Activated naive CD8-positive, alpha-beta T cell treated with anti-CD3 and anti-CD28 coated beads, Interleukin-2, amount 10 ng/mL, durations not matched to agents 7 days and 5 days (primary cell): ENCODE results near the gene MECR. TPM values are rescaled to one million over a fixed set of nuclear protein-coding genes. Genes with fewer than 3 reads are reported as not detected.

Experiments
- ATAC-seq: fragments of 150-1000 bp; cut with Tn5 transposase; one replicate; pipeline ENCODE4 v1.10.0; 2021; ENCODE audit warnings: low read depth, moderate library complexity
- POLR2A ChIA-PET: fragments of 350-600 bp; sonication (Branson Sonifier 250); formaldehyde crosslinking; loops from one replicate; lab custom pipeline; 2021; ENCODE audit warnings: antibody characterized with exemption; lab: Charles Lee
- DNase-seq: peaks from one replicate; pipeline ENCODE4 v3.0.0; 2021
- H3K27ac Mint-ChIP-seq: one replicate; pipeline ENCODE4 v1.8.0; 2022; ENCODE audit warnings: mild to moderate bottlenecking, mixed read lengths
- H3K27me3 Mint-ChIP-seq: one replicate; pipeline ENCODE4 v1.8.0; 2022; ENCODE audit warnings: mild to moderate bottlenecking, moderate library complexity, mixed read lengths
- H3K36me3 Mint-ChIP-seq: one replicate; pipeline ENCODE4 v1.8.0; 2021; ENCODE audit warnings: mild to moderate bottlenecking, mixed read lengths
- H3K4me1 Mint-ChIP-seq: one replicate; pipeline ENCODE4 v1.8.0; 2021; ENCODE audit warnings: mixed read lengths
- H3K4me3 Mint-ChIP-seq: one replicate; pipeline ENCODE4 v1.8.0; 2022; ENCODE audit warnings: mild to moderate bottlenecking, moderate library complexity, mixed read lengths
- H3K9me3 Mint-ChIP-seq: one replicate; pipeline ENCODE4 v1.8.0; 2021; ENCODE audit warnings: mixed read lengths
- total RNA-seq, 2 experiments: library from RNA; stranded (reverse); gene quantifications; one replicate each; pipeline ENCODE4 v1.2.3, GENCODE V29; 2021

MECR gene
- total RNA-seq, 2 experiments from 2014 or later = 17.0 to 17.1 TPM

- H3K27ac Mint-ChIP-seq = peak overlapping the region; percentile 96
- peak overlapping the region; percentile 95 for H3K4me3 Mint-ChIP-seq
- H3K9me3 Mint-ChIP-seq = no peaks in the 10 kb centered on the region
- DNase-seq (no peak), ATAC-seq (no peak)
- POLR2A ChIA-PET = interaction anchor here (0.6 to 4.0 kb wide), 23 partner anchors 10 to 1408 kb away, joined by 3 to 45 read pairs (median 7); partner anchors contain the start of genes EPB41, GMEB1, RNU11 and STX12
- no peaks in the 10 kb centered on the region for H3K27me3 Mint-ChIP-seq
- H3K36me3 Mint-ChIP-seq = peaks cover 35% of the 10 kb centered on the region
- H3K4me1 Mint-ChIP-seq = peaks cover 50% of the 10 kb centered on the region
Measured at GRCh38 chr1:29180497-29181412, 50.0 kb downstream of the MECR start.

GRCh38 chr1:29179641-29180184, 51.0 kb downstream of the MECR start:
- H3K4me1 Mint-ChIP-seq = peaks cover 50% of the 10 kb centered on the region
- H3K36me3 Mint-ChIP-seq = peaks cover 35% of the 10 kb centered on the region
- H3K27me3 Mint-ChIP-seq = no peaks in the 10 kb centered on the region
- no peaks in the 10 kb centered on the region for H3K9me3 Mint-ChIP-seq
- POLR2A ChIA-PET = interaction anchor here (1.3 to 4.0 kb wide), 3 partner anchors 13 to 531 kb away, joined by 3 to 25 read pairs (median 18); no protein-coding TSS in a partner anchor
- peak overlapping the region; percentile 95 for H3K4me3 Mint-ChIP-seq
- H3K27ac Mint-ChIP-seq = peak overlapping the region; percentile 96
- DNase-seq (no peak), ATAC-seq (no peak)

GRCh38 chr1:29177022-29177705, 53.6 kb downstream of the MECR start:
- H3K27ac Mint-ChIP-seq = peak overlapping the region; percentile 32
- POLR2A ChIA-PET = interaction anchor here (1.0 kb wide), 1 partner anchor 11 kb away, joined by 3 read pairs; no protein-coding TSS in a partner anchor
- peaks cover 51% of the 10 kb centered on the region for H3K4me1 Mint-ChIP-seq
- peaks cover 2% of the 10 kb centered on the region for H3K9me3 Mint-ChIP-seq
- no peaks in the 10 kb centered on the region for H3K27me3 Mint-ChIP-seq
- DNase-seq = no peak
- ATAC-seq = no peak
- H3K36me3 Mint-ChIP-seq = peaks cover 47% of the 10 kb centered on the region
- peak overlapping the region; percentile 12 for H3K4me3 Mint-ChIP-seq

- DNase-seq = no peak
- no peak for ATAC-seq
- peaks cover 52% of the 10 kb centered on the region for H3K4me1 Mint-ChIP-seq
- no peak overlapping the region for H3K27ac Mint-ChIP-seq
- H3K36me3 Mint-ChIP-seq = peaks cover 50% of the 10 kb centered on the region
- H3K4me3 Mint-ChIP-seq = no peak overlapping the region
- H3K9me3 Mint-ChIP-seq = peaks cover 2% of the 10 kb centered on the region
- no peaks in the 10 kb centered on the region for H3K27me3 Mint-ChIP-seq
- POLR2A ChIA-PET = interaction anchor here (1.0 kb wide), 1 partner anchor 10 kb away, joined by 3 read pairs; no protein-coding TSS in a partner anchor
Measured at GRCh38 chr1:29176576-29176975, 54.2 kb downstream of the MECR start.

- no peak for ATAC-seq
- no peaks in the 10 kb centered on the region for H3K27me3 Mint-ChIP-seq
- POLR2A ChIA-PET = interaction anchor here (4.0 kb wide), 1 partner anchor 9 kb away, joined by 45 read pairs; the partner anchor contains the start of gene SRSF4
- DNase-seq = no peak
- peaks cover 44% of the 10 kb centered on the region for H3K36me3 Mint-ChIP-seq
- H3K27ac Mint-ChIP-seq = no peak overlapping the region
- peaks cover 2% of the 10 kb centered on the region for H3K9me3 Mint-ChIP-seq
- H3K4me1 Mint-ChIP-seq = peaks cover 54% of the 10 kb centered on the region
- H3K4me3 Mint-ChIP-seq = peak overlapping the region; percentile 35
Measured at GRCh38 chr1:29172415-29172939, 58.3 kb downstream of the MECR start.

- Mint-ChIP-seq H3K4me1 (peaks cover 54% of the 10 kb centered on the region), H3K4me3 (peak overlapping the region; percentile 76), H3K27ac (peak overlapping the region; percentile 32), H3K9me3 (peaks cover 2% of the 10 kb centered on the region), H3K27me3 (no peaks in the 10 kb centered on the region), H3K36me3 (peaks cover 39% of the 10 kb centered on the region)
- DNase-seq (no peak), ATAC-seq (peak; percentile 85)
- POLR2A ChIA-PET = interaction anchor here (0.7 to 4.0 kb wide), 4 partner anchors 10 to 529 kb away, joined by 3 to 45 read pairs (median 3); partner anchors contain the start of genes EPB41, SRSF4, TAF12 and YTHDF2
Measured at GRCh38 chr1:29171521-29171920, 59.2 kb downstream of the MECR start.

GRCh38 chr1:29171089-29171488, 59.6 kb downstream of the MECR start:
- Mint-ChIP-seq H3K27ac (peak overlapping the region; percentile 30), H3K27me3 (no peaks in the 10 kb centered on the region)
- peak; percentile 48 for ATAC-seq

GRCh38 chr1:29169976-29170375, 60.8 kb downstream of the MECR start:
- Mint-ChIP-seq H3K27ac (no peak overlapping the region), H3K36me3 (peaks cover 41% of the 10 kb centered on the region), H3K4me3 (peak overlapping the region; percentile 29), H3K27me3 (no peaks in the 10 kb centered on the region), H3K9me3 (peaks cover 2% of the 10 kb centered on the region), H3K4me1 (peaks cover 65% of the 10 kb centered on the region)
- no peak for ATAC-seq
- POLR2A ChIA-PET = interaction anchor here (4.0 kb wide), 1 partner anchor 12 kb away, joined by 45 read pairs; the partner anchor contains the start of gene SRSF4
- no peak for DNase-seq

More at GRCh38 chr1:29171089-29171488, 59.6 kb downstream of the MECR start:
- POLR2A ChIA-PET = interaction anchor here (0.7 to 4.0 kb wide), 4 partner anchors 10 to 528 kb away, joined by 3 to 45 read pairs (median 3); partner anchors contain the start of genes EPB41, SRSF4, TAF12 and YTHDF2
- peaks cover 57% of the 10 kb centered on the region for H3K4me1 Mint-ChIP-seq
- no peak for DNase-seq
- H3K4me3 Mint-ChIP-seq = peak overlapping the region; percentile 76
- peaks cover 2% of the 10 kb centered on the region for H3K9me3 Mint-ChIP-seq
- peaks cover 39% of the 10 kb centered on the region for H3K36me3 Mint-ChIP-seq

GRCh38 chr1:29167904-29168303, 62.8 kb downstream of the MECR start:
- Mint-ChIP-seq H3K27me3 (no peaks in the 10 kb centered on the region), H3K27ac (no peak overlapping the region), H3K36me3 (peaks cover 36% of the 10 kb centered on the region), H3K4me1 (peaks cover 68% of the 10 kb centered on the region), H3K4me3 (no peak overlapping the region), H3K9me3 (no peaks in the 10 kb centered on the region)
- POLR2A ChIA-PET = interaction anchor here (0.6 to 2.8 kb wide), 3 partner anchors 13 to 415 kb away, joined by 3 to 25 read pairs (median 4); partner anchors contain the start of gene SRSF4
- no peak for ATAC-seq
- DNase-seq = no peak

- Mint-ChIP-seq H3K4me1 (peaks cover 59% of the 10 kb centered on the region), H3K36me3 (peaks cover 26% of the 10 kb centered on the region), H3K27ac (peak overlapping the region; percentile 56), H3K4me3 (no peak overlapping the region), H3K27me3 (no peaks in the 10 kb centered on the region), H3K9me3 (no peaks in the 10 kb centered on the region)
- ATAC-seq (peak; percentile 48), DNase-seq (peak; percentile 30)
- POLR2A ChIA-PET = interaction anchor here (0.5 to 2.8 kb wide), 3 partner anchors 8 to 14 kb away, joined by 3 to 25 read pairs (median 4); partner anchors contain the start of gene SRSF4
Measured at GRCh38 chr1:29166291-29166878, 64.3 kb downstream of the MECR start.

- Mint-ChIP-seq H3K27me3 (no peaks in the 10 kb centered on the region), H3K36me3 (peaks cover 24% of the 10 kb centered on the region), H3K9me3 (no peaks in the 10 kb centered on the region), H3K4me3 (no peak overlapping the region), H3K4me1 (peaks cover 50% of the 10 kb centered on the region), H3K27ac (no peak overlapping the region)
- ATAC-seq (no peak), DNase-seq (no peak)
- POLR2A ChIA-PET = no interaction called here
Measured at GRCh38 chr1:29164588-29164987, 66.1 kb downstream of the MECR start.
